GM23338 (cell line): ENCODE data around the gene RAD50.
"Not testable (repeated sequence)": the region's sequence is repeated elsewhere in the genome, so short reads cannot be mapped to it uniquely, and the experiment has no call there.

ENCODE experiments used
- CREB1 ChIP-seq: fragments of 250-450 bp; sonication (Bioruptor Pico); IDR thresholded peaks from 2 replicates; pipeline ENCODE4 v1.5.0; 2020; ENCODE audit warnings: low read depth, mild to moderate bottlenecking, moderate library complexity
- EZH2 ChIP-seq: fragments of 200-600 bp; sonication (generic); IDR thresholded peaks from one replicate; pipeline ENCODE4 v1.8.0; 2017; ENCODE audit warnings: antibody characterized with exemption, mild to moderate bottlenecking, low read depth; ENCODE audit not compliant: unreplicated experiment
- EZH2phosphoT487 ChIP-seq: fragments of 200-600 bp; sonication (generic); IDR thresholded peaks from one replicate; pipeline ENCODE4 v1.8.1; 2018; ENCODE audit warnings: antibody characterized with exemption; ENCODE audit not compliant: unreplicated experiment
- NANOG ChIP-seq: IDR thresholded peaks from 2 replicates; pipeline ENCODE4 v1.6.1; 2016; ENCODE audit warnings: antibody characterized with exemption, borderline replicate concordance
- POLR2AphosphoS5 ChIP-seq: IDR thresholded peaks from 2 replicates; pipeline ENCODE4 v1.6.1; 2016; ENCODE audit warnings: antibody characterized with exemption, low read depth
- STAT1 ChIP-seq: IDR thresholded peaks from one replicate; pipeline ENCODE4 v1.6.1; 2016; ENCODE audit warnings: antibody characterized with exemption; ENCODE audit not compliant: unreplicated experiment
- ZNF114 ChIP-seq: fragments of 250-450 bp; sonication (Bioruptor Pico); IDR thresholded peaks from 2 replicates; pipeline ENCODE4 v1.5.0; 2020; ENCODE audit warnings: mild to moderate bottlenecking, moderate library complexity
- TF ChIP-seq, protein P1 (sequence below), 2 experiments: fragments of 200-600 bp in 1 of 2; sonication (generic) in 1 of 2; conservative IDR thresholded peaks; 2 replicates each; pipeline versions ENCODE4 v1.5.1 to v1.6.1; 2016 to 2017; ENCODE audit warnings: antibody characterized with exemption in 2 of 2, low read depth in 2 of 2, mild to moderate bottlenecking in 2 of 2, moderate library complexity in 1 of 2
- TF ChIP-seq, protein P2 (sequence below): IDR thresholded peaks from one replicate; pipeline ENCODE4 v1.6.1; 2018; ENCODE audit warnings: antibody characterized with exemption; ENCODE audit not compliant: unreplicated experiment
- TF ChIP-seq, protein P3 (sequence below): IDR thresholded peaks from 2 replicates; pipeline ENCODE4 v1.6.1; 2016; ENCODE audit warnings: antibody characterized with exemption

DNA sequence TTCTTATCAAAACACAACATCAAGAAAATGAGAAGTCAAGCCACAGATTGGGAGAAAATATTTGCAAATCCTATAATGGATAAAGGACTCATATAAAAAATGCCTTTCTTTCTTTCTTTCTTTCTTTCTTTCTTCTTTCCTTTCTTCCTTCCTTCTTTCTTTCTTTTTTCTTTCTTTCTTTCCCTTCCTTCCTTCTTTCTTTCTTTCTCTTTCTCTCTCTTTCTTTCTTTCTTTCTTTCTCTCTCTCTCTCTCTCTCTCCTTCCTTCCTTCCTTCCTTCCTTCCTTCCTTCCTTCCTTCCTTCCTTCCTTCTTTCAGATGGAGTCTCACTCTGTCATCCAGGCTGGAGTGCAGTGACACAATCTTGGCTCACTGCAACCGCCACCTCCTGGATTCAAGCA, 34.7 kb upstream of the RAD50 start:
- TF ChIP-seq, protein P1, sequence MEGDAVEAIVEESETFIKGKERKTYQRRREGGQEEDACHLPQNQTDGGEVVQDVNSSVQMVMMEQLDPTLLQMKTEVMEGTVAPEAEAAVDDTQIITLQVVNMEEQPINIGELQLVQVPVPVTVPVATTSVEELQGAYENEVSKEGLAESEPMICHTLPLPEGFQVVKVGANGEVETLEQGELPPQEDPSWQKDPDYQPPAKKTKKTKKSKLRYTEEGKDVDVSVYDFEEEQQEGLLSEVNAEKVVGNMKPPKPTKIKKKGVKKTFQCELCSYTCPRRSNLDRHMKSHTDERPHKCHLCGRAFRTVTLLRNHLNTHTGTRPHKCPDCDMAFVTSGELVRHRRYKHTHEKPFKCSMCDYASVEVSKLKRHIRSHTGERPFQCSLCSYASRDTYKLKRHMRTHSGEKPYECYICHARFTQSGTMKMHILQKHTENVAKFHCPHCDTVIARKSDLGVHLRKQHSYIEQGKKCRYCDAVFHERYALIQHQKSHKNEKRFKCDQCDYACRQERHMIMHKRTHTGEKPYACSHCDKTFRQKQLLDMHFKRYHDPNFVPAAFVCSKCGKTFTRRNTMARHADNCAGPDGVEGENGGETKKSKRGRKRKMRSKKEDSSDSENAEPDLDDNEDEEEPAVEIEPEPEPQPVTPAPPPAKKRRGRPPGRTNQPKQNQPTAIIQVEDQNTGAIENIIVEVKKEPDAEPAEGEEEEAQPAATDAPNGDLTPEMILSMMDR (conservative IDR thresholded peaks at IDR 0.05; ENCODE audit: low read depth in 2 of 2), result not testable (repeated sequence)
- not testable (repeated sequence) for TF ChIP-seq EZH2; POLR2AphosphoS5; EZH2phosphoT487; CREB1 (CRISPR knock-in tag); STAT1; ZNF114 (CRISPR knock-in tag); NANOG
- TF ChIP-seq, protein P2, sequence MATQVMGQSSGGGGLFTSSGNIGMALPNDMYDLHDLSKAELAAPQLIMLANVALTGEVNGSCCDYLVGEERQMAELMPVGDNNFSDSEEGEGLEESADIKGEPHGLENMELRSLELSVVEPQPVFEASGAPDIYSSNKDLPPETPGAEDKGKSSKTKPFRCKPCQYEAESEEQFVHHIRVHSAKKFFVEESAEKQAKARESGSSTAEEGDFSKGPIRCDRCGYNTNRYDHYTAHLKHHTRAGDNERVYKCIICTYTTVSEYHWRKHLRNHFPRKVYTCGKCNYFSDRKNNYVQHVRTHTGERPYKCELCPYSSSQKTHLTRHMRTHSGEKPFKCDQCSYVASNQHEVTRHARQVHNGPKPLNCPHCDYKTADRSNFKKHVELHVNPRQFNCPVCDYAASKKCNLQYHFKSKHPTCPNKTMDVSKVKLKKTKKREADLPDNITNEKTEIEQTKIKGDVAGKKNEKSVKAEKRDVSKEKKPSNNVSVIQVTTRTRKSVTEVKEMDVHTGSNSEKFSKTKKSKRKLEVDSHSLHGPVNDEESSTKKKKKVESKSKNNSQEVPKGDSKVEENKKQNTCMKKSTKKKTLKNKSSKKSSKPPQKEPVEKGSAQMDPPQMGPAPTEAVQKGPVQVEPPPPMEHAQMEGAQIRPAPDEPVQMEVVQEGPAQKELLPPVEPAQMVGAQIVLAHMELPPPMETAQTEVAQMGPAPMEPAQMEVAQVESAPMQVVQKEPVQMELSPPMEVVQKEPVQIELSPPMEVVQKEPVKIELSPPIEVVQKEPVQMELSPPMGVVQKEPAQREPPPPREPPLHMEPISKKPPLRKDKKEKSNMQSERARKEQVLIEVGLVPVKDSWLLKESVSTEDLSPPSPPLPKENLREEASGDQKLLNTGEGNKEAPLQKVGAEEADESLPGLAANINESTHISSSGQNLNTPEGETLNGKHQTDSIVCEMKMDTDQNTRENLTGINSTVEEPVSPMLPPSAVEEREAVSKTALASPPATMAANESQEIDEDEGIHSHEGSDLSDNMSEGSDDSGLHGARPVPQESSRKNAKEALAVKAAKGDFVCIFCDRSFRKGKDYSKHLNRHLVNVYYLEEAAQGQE, result not testable (repeated sequence)
- TF ChIP-seq, protein P3, sequence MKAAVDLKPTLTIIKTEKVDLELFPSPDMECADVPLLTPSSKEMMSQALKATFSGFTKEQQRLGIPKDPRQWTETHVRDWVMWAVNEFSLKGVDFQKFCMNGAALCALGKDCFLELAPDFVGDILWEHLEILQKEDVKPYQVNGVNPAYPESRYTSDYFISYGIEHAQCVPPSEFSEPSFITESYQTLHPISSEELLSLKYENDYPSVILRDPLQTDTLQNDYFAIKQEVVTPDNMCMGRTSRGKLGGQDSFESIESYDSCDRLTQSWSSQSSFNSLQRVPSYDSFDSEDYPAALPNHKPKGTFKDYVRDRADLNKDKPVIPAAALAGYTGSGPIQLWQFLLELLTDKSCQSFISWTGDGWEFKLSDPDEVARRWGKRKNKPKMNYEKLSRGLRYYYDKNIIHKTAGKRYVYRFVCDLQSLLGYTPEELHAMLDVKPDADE, result not testable (repeated sequence)
